Brain pericyte (primary cell): ENCODE data around the gene SYTL2.

Experiments used
- DNase-seq: peaks from one replicate; pipeline ENCODE4 v3.0.0-alpha.2; 2012; ENCODE audit warnings: low read depth, low spot score

Gene SYTL2

DNA sequence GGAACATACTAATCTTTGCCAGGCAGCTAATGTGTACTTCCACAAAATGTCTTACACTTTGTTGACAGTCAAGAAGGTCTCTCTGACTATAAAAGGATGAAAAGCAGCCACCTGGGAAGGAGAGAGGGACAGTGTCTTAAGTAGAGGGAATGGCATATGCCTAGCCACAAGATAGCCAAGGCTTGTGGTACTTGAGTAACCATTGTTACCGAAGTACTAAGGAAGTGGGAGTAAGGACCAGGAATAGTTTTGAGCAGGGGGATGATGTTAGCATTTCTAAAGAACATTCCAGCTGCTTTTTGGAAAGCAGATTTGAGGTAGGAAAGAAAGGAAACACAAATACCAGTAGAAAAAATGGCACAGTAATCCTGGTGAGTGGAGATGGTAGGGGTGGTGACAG, 159.8 kb downstream of the SYTL2 start:
- DNase-seq: no peak

- peak; percentile 55 for DNase-seq
Observed at GRCh38 chr11:85647604-85648299, 163.2 kb downstream of the SYTL2 start, which contains the start of gene TMEM126A. TMEM126A (plus strand) TSS chr11:85647967; CDS start chr11:85650256, 2,289 bp downstream.

DNA sequence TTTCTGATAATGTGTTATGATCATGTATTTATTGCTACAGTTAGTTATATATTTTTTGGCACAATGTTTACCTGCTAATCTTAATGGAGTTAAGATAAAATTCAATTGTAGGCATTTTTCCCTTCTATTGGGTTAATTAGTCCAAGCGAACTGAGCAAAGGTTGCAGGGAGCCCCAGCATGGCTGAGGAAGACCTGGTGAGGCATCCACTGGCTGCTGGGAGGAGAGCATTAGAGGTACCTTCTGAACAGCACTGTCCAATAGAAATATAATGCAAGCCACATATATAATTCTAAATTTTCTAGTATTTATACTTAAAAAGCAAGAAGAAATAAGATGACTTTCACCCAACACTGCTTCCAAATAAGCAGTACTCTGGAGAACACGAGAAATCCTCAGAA, 163.9 kb downstream of the SYTL2 start:
- no peak for DNase-seq
